Measurements from ENCODE around the gene IFITM1. TPM values are rescaled to one million over a fixed set of nuclear protein-coding genes. Genes with fewer than 3 reads are reported as not detected.

Gene IFITM1
- polyA plus RNA-seq, 1 donor (not counting 4 experiments of a cell fraction or from before 2014, with no cell fraction given): 333 TPM

DNA sequence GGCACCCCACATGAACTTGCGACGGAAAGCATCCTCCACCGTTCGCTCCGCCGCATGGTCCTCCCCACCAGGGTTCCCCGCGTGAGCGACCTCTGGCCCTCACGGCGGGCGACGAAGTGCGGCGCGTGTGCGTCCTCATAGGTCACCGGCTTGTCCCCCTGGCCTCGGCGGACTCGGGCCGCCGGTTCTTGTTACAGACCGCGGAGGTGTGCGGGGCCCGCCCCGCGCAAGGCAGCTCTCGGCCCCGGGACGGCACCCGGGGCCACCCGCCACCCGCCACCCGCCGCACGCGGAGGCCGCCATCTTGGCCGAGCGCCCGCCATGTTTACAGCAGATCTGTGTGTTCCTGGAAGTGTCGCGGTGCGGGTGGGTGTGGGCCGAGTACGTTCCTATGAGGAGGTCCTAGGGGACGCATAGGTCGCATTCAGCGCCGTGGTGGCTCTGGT, 9.8 kb upstream of the IFITM1 start:
- H3K4me1 ChIP-seq (ENCODE audit: control insufficient read depth, extremely low read depth, insufficient read depth, low read length): peaks cover 3% of the 10 kb centered on the region
- no peak for DNase-seq (ENCODE audit: low read depth, low spot score)
- H2AFZ ChIP-seq (ENCODE audit: control insufficient read depth, low read length): no peak overlapping the region
- H3K27me3 ChIP-seq (ENCODE audit: control insufficient read depth, extremely low read depth, insufficient read depth, low read length): peaks cover 11% of the 10 kb centered on the region
- no peak overlapping the region for H3K9ac ChIP-seq (ENCODE audit: control insufficient read depth, extremely low read depth, insufficient read depth, low read length)
- H3K4me2 ChIP-seq (ENCODE audit: control insufficient read depth, extremely low read depth, insufficient read depth, low read depth, low read length): no peak overlapping the region
- no peak overlapping the region for H3K27ac ChIP-seq (ENCODE audit: control insufficient read depth, insufficient read depth, low read length)
- no peaks in the 10 kb centered on the region for H3K9me3 ChIP-seq (ENCODE audit: control insufficient read depth, low read depth, low read length)
- no peaks in the 10 kb centered on the region for H3K79me2 ChIP-seq (ENCODE audit: control insufficient read depth, insufficient read depth, low read length)
- no peak for TF ChIP-seq EZH2 (IDR thresholded peaks at IDR 0.05; ENCODE audit: low read length)
- no peak for TF ChIP-seq CTCF (optimal IDR thresholded peaks at IDR 0.05 in 1 of 3, IDR thresholded peaks at IDR 0.05 in 1 of 3, conservative IDR thresholded peaks at IDR 0.05 in 1 of 3; ENCODE audit: extremely low read depth in 1 of 3, insufficient read depth in 2 of 3, low read length in 3 of 3)
- no peak for FAIRE-seq
- H3K36me3 ChIP-seq (ENCODE audit: control insufficient read depth in 2 of 2, extremely low read depth in 1 of 2, insufficient read depth in 2 of 2, low read length in 2 of 2): no peaks in the 10 kb centered on the region
- no peaks in the 10 kb centered on the region for H4K20me1 ChIP-seq (ENCODE audit: control insufficient read depth, extremely low read depth, insufficient read depth, low read length)
- dilution Hi-C loops (cut with MboI; ENCODE audit: extremely low pct_ligation_motif_present, low sequenced_read_pairs): no loop called here
- no peak overlapping the region for H3K4me3 ChIP-seq (ENCODE audit: control insufficient read depth in 2 of 3, extremely low read depth in 1 of 3, insufficient read depth in 2 of 3, low read depth in 1 of 3, low read length in 3 of 3)
- no peaks in the 10 kb centered on the region for H3K9me1 ChIP-seq (ENCODE audit: control insufficient read depth, extremely low read depth, insufficient read depth, low read length)

DNA sequence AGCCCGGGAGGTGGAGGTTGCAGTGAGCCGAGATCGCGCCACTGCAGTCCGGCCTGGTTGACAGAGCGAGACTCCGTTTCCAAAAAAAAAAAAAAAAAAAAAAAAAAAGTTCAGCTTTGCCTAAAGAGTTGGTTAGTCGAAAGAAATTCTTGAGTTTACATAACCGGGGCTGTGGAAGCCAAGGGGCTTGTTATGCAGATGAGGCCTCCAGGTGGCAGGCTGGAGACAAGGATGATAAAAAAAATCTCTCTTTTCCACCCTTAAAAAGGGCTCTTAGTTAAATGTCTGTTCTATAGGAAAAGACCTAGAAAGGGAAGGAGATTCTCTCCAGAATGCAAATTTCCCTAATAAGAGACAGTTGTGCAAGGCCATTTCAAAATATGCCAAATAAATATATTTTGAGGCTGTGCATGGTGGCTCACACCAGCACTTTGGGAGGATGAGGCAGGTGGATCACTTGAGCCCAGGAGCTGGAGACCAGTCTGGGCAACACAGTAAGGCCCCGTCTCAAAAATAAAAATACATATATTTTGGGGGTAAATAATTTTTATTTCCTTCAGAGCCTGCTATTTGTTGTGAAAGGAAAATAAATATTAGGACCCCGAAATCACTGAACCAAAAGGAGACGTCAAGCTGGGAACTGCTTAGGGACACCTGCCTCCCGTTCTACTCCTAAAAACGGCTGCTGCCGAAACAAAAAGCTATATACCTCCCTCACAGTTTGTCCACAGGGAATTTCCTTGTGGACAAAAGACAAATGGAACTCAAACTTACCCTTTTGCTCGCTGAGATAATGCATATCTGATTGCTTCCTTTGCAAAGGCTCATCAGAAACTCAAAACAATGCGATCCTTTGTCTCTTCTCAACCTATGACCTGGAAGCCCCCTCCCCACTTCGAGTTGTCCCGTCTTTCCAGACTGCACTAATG, 8.7 kb upstream of the IFITM1 start:
- FAIRE-seq (no peak), DNase-seq (ENCODE audit: low read depth, low spot score) (no peak)
- H3K4me3 ChIP-seq (ENCODE audit: control insufficient read depth in 2 of 3, extremely low read depth in 1 of 3, insufficient read depth in 2 of 3, low read depth in 1 of 3, low read length in 3 of 3): no peak overlapping the region
- H3K9ac ChIP-seq (ENCODE audit: control insufficient read depth, extremely low read depth, insufficient read depth, low read length): no peak overlapping the region
- H2AFZ ChIP-seq (ENCODE audit: control insufficient read depth, low read length): no peak overlapping the region
- TF ChIP-seq CTCF (optimal IDR thresholded peaks at IDR 0.05 in 1 of 3, IDR thresholded peaks at IDR 0.05 in 1 of 3, conservative IDR thresholded peaks at IDR 0.05 in 1 of 3; ENCODE audit: extremely low read depth in 1 of 3, insufficient read depth in 2 of 3, low read length in 3 of 3) (peak; percentile 60 to 68 (median 62)), EZH2 (IDR thresholded peaks at IDR 0.05; ENCODE audit: low read length) (no peak)
- H3K9me3 ChIP-seq (ENCODE audit: control insufficient read depth, low read depth, low read length): no peaks in the 10 kb centered on the region
- no peak overlapping the region for H3K27ac ChIP-seq (ENCODE audit: control insufficient read depth, insufficient read depth, low read length)
- no peaks in the 10 kb centered on the region for H3K79me2 ChIP-seq (ENCODE audit: control insufficient read depth, insufficient read depth, low read length)
- no peaks in the 10 kb centered on the region for H3K9me1 ChIP-seq (ENCODE audit: control insufficient read depth, extremely low read depth, insufficient read depth, low read length)
- no peaks in the 10 kb centered on the region for H4K20me1 ChIP-seq (ENCODE audit: control insufficient read depth, extremely low read depth, insufficient read depth, low read length)
- H3K4me1 ChIP-seq (ENCODE audit: control insufficient read depth, extremely low read depth, insufficient read depth, low read length): peaks cover 14% of the 10 kb centered on the region
- H3K4me2 ChIP-seq (ENCODE audit: control insufficient read depth, extremely low read depth, insufficient read depth, low read depth, low read length): no peak overlapping the region
- H3K27me3 ChIP-seq (ENCODE audit: control insufficient read depth, extremely low read depth, insufficient read depth, low read length): peaks cover 7% of the 10 kb centered on the region
- dilution Hi-C loops (cut with MboI; ENCODE audit: extremely low pct_ligation_motif_present, low sequenced_read_pairs): no loop called here
- H3K36me3 ChIP-seq (ENCODE audit: control insufficient read depth in 2 of 2, extremely low read depth in 1 of 2, insufficient read depth in 2 of 2, low read length in 2 of 2): no peaks in the 10 kb centered on the region

Measured in keratinocyte (primary cell).